Measurements from ENCODE around the gene PPP6R2.

GRCh38 chr22:50422046-50422445 lies 78.9 kb downstream of the PPP6R2 start:
- no peak for TF ChIP-seq CTCF (IDR thresholded peaks at IDR 0.05)
- no peak for TF ChIP-seq POLR2AphosphoS5 (IDR thresholded peaks at IDR 0.05)
- TF ChIP-seq POLR2A (IDR thresholded peaks at IDR 0.05) = no peak

Measured in breast epithelium (tissue), 3 donors.